ENCODE measurements around the gene KCNC2.

GRCh38 chr12:75170640-75171185 is 38.9 kb downstream of the KCNC2 start:
- no peak for TF ChIP-seq CTCF (IDR thresholded peaks at IDR 0.05)
- no peak for TF ChIP-seq EP300 (IDR thresholded peaks at IDR 0.05)
- TF ChIP-seq POLR2AphosphoS5 (IDR thresholded peaks at IDR 0.05) = no peak
